HG03095 (cell line): ENCODE measurements around the gene ECI1.

Source experiments
- ATAC-seq: cut with Tn5 transposase; IDR thresholded peaks from one replicate; pipeline ENCODE4 v1.9.1; 2021; ENCODE audit warnings: moderate library complexity; ENCODE audit not compliant: unreplicated experiment

Gene ECI1

GRCh38 chr16:2197765-2198164 is 53.6 kb downstream of the ECI1 start:
- no peak for ATAC-seq

- no peak for ATAC-seq
These were observed 54.3 kb downstream of the ECI1 start for GRCh38 chr16:2196981-2197511.

- no peak for ATAC-seq
These were observed 55.0 kb downstream of the ECI1 start, which contains the start of gene CASKIN1 for GRCh38 chr16:2196162-2196980. CASKIN1 (minus strand) TSS chr16:2196605; CDS start chr16:2196432, 173 bp downstream.

GRCh38 chr16:2195322-2196161 is 55.8 kb downstream of the ECI1 start:
- no peak for ATAC-seq

GRCh38 chr16:2194852-2195321 is 56.5 kb downstream of the ECI1 start:
- ATAC-seq: no peak

- no peak for ATAC-seq
These were observed 57.1 kb downstream of the ECI1 start for GRCh38 chr16:2194166-2194834.

GRCh38 chr16:2191446-2191706 is 60.0 kb downstream of the ECI1 start:
- ATAC-seq: no peak

- no peak for ATAC-seq
These were observed 60.5 kb downstream of the ECI1 start for GRCh38 chr16:2190659-2191445.

- ATAC-seq: no peak
These were observed 61.3 kb downstream of the ECI1 start for GRCh38 chr16:2190002-2190658.
